ENCODE results near the gene PXK. TPM values are rescaled to one million over a fixed set of nuclear protein-coding genes. Genes with fewer than 3 reads are reported as not detected.
A peak's percentile ranks its signal among the peaks of the same experiment; 100 is the strongest.

PXK gene
- polyA plus RNA-seq, 3 donors = 31.5 to 54.0 (median 52.9) TPM

- Mint-ChIP-seq H3K4me3 (peak overlapping the region; percentile 67 to 91), H3K27me3 (ENCODE audit: low read depth in 3 of 3) (peaks cover 0 to 5% (median 1%) of the 10 kb centered on the region in 3 donors), H3K27ac (peak overlapping the region; percentile 92 to 99 (median 97)), H3K4me1 (peaks cover 66% of the 10 kb centered on the region), H3K36me3 (peaks cover 0 to 2% of the 10 kb centered on the region in 2 donors), H3K9me3 (no peaks in the 10 kb centered on the region)
- intact Hi-C loops (cut with micrococcal nuclease) = no loop called here
- TF ChIP-seq, protein P1, sequence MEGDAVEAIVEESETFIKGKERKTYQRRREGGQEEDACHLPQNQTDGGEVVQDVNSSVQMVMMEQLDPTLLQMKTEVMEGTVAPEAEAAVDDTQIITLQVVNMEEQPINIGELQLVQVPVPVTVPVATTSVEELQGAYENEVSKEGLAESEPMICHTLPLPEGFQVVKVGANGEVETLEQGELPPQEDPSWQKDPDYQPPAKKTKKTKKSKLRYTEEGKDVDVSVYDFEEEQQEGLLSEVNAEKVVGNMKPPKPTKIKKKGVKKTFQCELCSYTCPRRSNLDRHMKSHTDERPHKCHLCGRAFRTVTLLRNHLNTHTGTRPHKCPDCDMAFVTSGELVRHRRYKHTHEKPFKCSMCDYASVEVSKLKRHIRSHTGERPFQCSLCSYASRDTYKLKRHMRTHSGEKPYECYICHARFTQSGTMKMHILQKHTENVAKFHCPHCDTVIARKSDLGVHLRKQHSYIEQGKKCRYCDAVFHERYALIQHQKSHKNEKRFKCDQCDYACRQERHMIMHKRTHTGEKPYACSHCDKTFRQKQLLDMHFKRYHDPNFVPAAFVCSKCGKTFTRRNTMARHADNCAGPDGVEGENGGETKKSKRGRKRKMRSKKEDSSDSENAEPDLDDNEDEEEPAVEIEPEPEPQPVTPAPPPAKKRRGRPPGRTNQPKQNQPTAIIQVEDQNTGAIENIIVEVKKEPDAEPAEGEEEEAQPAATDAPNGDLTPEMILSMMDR (IDR thresholded peaks at IDR 0.05) = no peak
- Histone ChIP-seq H3K36me3 (replicated peaks in 1 of 2; ENCODE audit: control insufficient read depth in 1 of 2, insufficient read depth in 2 of 2, low read length in 2 of 2) (no peaks in the 10 kb centered on the region), H3K4me2 (replicated peaks; ENCODE audit: extremely low read depth, low read length, poor library complexity, severe bottlenecking) (peak overlapping the region; percentile 74), H3K9ac (ENCODE audit: insufficient read depth, low read length, poor library complexity, severe bottlenecking) (peak overlapping the region; percentile 64), H3K27ac (ENCODE audit: low read depth in 1 of 2, low read length in 2 of 2) (peak overlapping the region; percentile 94 to 96), H3K9me3 (replicated peaks in 1 of 2; ENCODE audit: control insufficient read depth in 1 of 2, insufficient read depth in 1 of 2, low read length in 2 of 2) (no peaks in the 10 kb centered on the region), H2AFZ (ENCODE audit: insufficient read depth, low read depth, low read length, poor library complexity, severe bottlenecking) (peak overlapping the region; percentile 57), H3K4me3 (replicated peaks in 1 of 3; ENCODE audit: low read depth in 2 of 3, low read length in 3 of 3) (peak overlapping the region; percentile 40 to 77 (median 46)), H3K27me3 (ENCODE audit: control insufficient read depth in 2 of 2, insufficient read depth in 2 of 2, low read length in 2 of 2) (no peaks in the 10 kb centered on the region), H3K79me2 (ENCODE audit: insufficient read depth, low read length) (peaks cover 36% of the 10 kb centered on the region), H4K20me1 (ENCODE audit: insufficient read depth, low read length) (no peaks in the 10 kb centered on the region), H3K4me1 (ENCODE audit: control insufficient read depth in 1 of 2, insufficient read depth in 2 of 2, low read length in 2 of 2) (peaks cover 71 to 77% of the 10 kb centered on the region in 2 donors)
- DNase-seq = peak; percentile 86 to 94 (median 90)
- WGBS (ENCODE audit: insufficient coverage) = 0% methylated on average over 2 of the region's 10 CpGs
These were observed 138.6 kb downstream of the PXK start for GRCh38 chr3:58471025-58471887.

DNA sequence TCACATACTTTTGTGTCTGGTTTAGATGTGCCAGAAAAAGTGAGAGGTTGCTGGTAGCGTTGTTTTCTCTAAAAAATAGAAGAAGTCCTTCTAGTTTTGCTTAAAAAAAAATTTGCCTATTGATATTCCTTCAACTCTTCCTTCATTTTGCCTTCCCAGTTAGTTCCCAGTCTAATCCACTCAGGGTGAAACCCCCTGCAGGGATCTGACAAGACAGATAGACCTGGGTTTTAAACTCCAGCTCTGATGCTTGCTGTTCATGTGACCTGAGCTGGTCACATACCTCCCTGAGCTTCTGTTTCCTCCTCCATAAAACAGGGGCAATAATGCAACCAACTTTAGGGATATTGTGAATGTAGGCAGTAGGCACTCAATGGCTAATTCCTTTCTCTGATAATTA is 140.6 kb downstream of the PXK start:
- no CpG with 5 or more reads among the region's 1 CpG for WGBS (ENCODE audit: insufficient coverage)
- H3K4me3 Mint-ChIP-seq = peak overlapping the region in 1 of 2 donors; percentile 85
- H3K4me1 ChIP-seq (ENCODE audit: control insufficient read depth in 1 of 2, insufficient read depth in 2 of 2, low read length in 2 of 2) = peaks cover 90 to 96% of the 10 kb centered on the region in 2 donors
- no peak overlapping the region for H2AFZ ChIP-seq (ENCODE audit: insufficient read depth, low read depth, low read length, poor library complexity, severe bottlenecking)
- H4K20me1 ChIP-seq (ENCODE audit: insufficient read depth, low read length) = no peaks in the 10 kb centered on the region
- no peak for DNase-seq
- no peaks in the 10 kb centered on the region for H3K9me3 ChIP-seq (replicated peaks in 1 of 2; ENCODE audit: control insufficient read depth in 1 of 2, insufficient read depth in 1 of 2, low read length in 2 of 2)
- H3K27ac Mint-ChIP-seq = peak overlapping the region; percentile 87 to 99 (median 95)
- no peaks in the 10 kb centered on the region for H3K27me3 ChIP-seq (ENCODE audit: control insufficient read depth in 2 of 2, insufficient read depth in 2 of 2, low read length in 2 of 2)
- peak overlapping the region; percentile 74 for H3K4me2 ChIP-seq (replicated peaks; ENCODE audit: extremely low read depth, low read length, poor library complexity, severe bottlenecking)
- H3K4me3 ChIP-seq (replicated peaks in 1 of 3; ENCODE audit: low read depth in 2 of 3, low read length in 3 of 3) = peak overlapping the region in 1 of 3 experiments; percentile 77
- intact Hi-C loops (cut with micrococcal nuclease) = loop anchor here in 1 of 2 donors (1.0 to 2.0 kb wide), 2 partner anchors 9 to 14 kb away; no protein-coding TSS in a partner anchor
- peak overlapping the region; percentile 94 to 96 for H3K27ac ChIP-seq (ENCODE audit: low read depth in 1 of 2, low read length in 2 of 2)
- H3K27me3 Mint-ChIP-seq (ENCODE audit: low read depth in 3 of 3) = peaks cover 0 to 7% (median 1%) of the 10 kb centered on the region in 3 donors
- peaks cover 0 to 5% of the 10 kb centered on the region in 2 donors for H3K36me3 Mint-ChIP-seq
- TF ChIP-seq, protein P1 (IDR thresholded peaks at IDR 0.05) = no peak
- no peaks in the 10 kb centered on the region for H3K36me3 ChIP-seq (replicated peaks in 1 of 2; ENCODE audit: control insufficient read depth in 1 of 2, insufficient read depth in 2 of 2, low read length in 2 of 2)
- no peak overlapping the region for H3K9ac ChIP-seq (ENCODE audit: insufficient read depth, low read length, poor library complexity, severe bottlenecking)
- H3K79me2 ChIP-seq (ENCODE audit: insufficient read depth, low read length) = peaks cover 50% of the 10 kb centered on the region
- H3K4me1 Mint-ChIP-seq = peaks cover 75% of the 10 kb centered on the region
- H3K9me3 Mint-ChIP-seq = no peaks in the 10 kb centered on the region
